ES-I3 (cell line): Measurements from ENCODE around the gene IGSF21.

Experiments
- H3K36me3 ChIP-seq: 2 replicates; pipeline ENCODE4 v1.6.1; 2013; ENCODE audit warnings: mild to moderate bottlenecking, low read length, control low read depth, moderate library complexity; ENCODE audit not compliant: insufficient read depth
- H3K4me1 ChIP-seq: 2 replicates; pipeline ENCODE4 v1.6.1; 2013; ENCODE audit warnings: mild to moderate bottlenecking, control low read depth, low read length; ENCODE audit not compliant: insufficient read depth
- H3K9ac ChIP-seq: 2 replicates; pipeline ENCODE4 v1.6.1; 2013; ENCODE audit warnings: low read depth, mild to moderate bottlenecking, low read length, moderate library complexity
- H3K9me3 ChIP-seq: 2 replicates; pipeline ENCODE4 v1.6.1; 2013; ENCODE audit warnings: mild to moderate bottlenecking, low read length, moderate library complexity; ENCODE audit not compliant: control insufficient read depth, insufficient read depth

IGSF21 gene

GRCh38 chr1:18119771-18120377, 12.3 kb downstream of the IGSF21 start:
- Histone ChIP-seq H3K36me3 (no peaks in the 10 kb centered on the region), H3K4me1 (no peaks in the 10 kb centered on the region), H3K9ac (no peak overlapping the region), H3K9me3 (no peaks in the 10 kb centered on the region)

- no peaks in the 10 kb centered on the region for H3K9me3 ChIP-seq
- no peak overlapping the region for H3K9ac ChIP-seq
Observed at GRCh38 chr1:18120638-18121037, 13.0 kb downstream of the IGSF21 start.

GRCh38 chr1:18121072-18121820, 13.6 kb downstream of the IGSF21 start:
- Histone ChIP-seq H3K9me3 (no peaks in the 10 kb centered on the region), H3K4me1 (no peaks in the 10 kb centered on the region), H3K36me3 (no peaks in the 10 kb centered on the region), H3K9ac (no peak overlapping the region)

More at GRCh38 chr1:18120638-18121037, 13.0 kb downstream of the IGSF21 start:
- H3K4me1 ChIP-seq: no peaks in the 10 kb centered on the region
- H3K36me3 ChIP-seq: no peaks in the 10 kb centered on the region

GRCh38 chr1:18123467-18123992, 15.9 kb downstream of the IGSF21 start:
- H3K9ac ChIP-seq: no peak overlapping the region
- H3K36me3 ChIP-seq: no peaks in the 10 kb centered on the region
- H3K4me1 ChIP-seq: no peaks in the 10 kb centered on the region

DNA sequence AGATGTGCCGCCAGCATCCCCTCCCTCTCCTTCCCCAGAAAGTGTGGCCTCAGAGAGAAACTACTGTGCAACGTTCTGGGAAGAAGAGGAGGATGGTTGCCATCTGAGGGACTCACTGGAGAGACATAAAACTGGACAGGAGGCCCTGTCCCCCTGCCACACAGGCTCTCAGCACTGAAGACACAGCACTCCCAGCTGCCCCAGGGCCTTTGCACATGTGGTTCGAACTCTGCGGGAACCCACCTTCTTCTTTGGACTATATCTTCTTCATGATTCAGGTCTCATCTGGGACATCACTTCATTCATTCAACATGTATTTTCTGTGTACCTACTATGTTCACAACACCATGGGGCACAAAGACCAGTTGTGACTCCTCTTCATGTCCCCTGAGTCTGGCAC, 17.4 kb downstream of the IGSF21 start:
- Histone ChIP-seq H3K9me3 (no peaks in the 10 kb centered on the region), H3K9ac (no peak overlapping the region), H3K4me1 (no peaks in the 10 kb centered on the region), H3K36me3 (no peaks in the 10 kb centered on the region)

More at GRCh38 chr1:18123467-18123992, 15.9 kb downstream of the IGSF21 start:
- H3K9me3 ChIP-seq: no peaks in the 10 kb centered on the region

DNA sequence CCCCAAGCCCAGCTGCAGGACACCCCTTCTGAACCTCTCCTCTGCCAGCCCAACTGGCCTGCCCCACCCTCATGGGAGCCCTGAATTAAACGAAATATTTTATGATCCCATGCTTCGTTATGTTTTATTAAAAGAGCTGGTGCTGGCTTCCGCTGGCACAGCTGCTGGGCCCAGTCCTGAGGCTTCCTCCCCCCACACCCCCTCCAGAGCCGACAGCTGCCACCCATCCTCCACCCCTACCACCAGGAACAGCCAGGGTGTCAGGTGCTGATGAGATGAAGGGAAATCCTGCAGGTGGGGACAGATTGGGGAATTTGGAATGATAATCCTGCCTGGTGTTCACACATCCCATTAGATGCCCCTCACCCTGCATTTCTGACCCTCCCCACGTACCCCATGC, 19.0 kb downstream of the IGSF21 start:
- Histone ChIP-seq H3K9me3 (no peaks in the 10 kb centered on the region), H3K4me1 (no peaks in the 10 kb centered on the region), H3K9ac (no peak overlapping the region), H3K36me3 (no peaks in the 10 kb centered on the region)

DNA sequence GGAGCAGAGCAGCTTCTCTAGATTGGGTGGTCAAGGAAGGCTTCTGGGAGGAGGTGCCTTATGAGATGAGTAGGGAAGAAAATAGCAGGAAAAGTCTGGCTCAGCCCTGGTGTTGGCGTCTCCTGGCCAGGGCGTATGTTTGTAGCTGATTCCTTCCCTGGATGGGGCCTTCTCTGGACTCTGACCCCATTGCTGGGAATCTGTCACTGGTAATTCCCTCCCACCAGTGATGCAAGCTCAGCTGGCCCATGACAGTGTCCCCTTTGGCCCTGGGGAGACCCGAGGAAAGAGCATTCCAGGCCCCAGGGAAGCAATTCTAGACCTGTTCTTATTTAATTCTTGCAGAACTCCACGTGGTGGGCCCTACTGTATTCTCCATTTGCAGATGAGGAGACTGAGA, 20.7 kb downstream of the IGSF21 start:
- Histone ChIP-seq H3K4me1 (peaks cover 3% of the 10 kb centered on the region), H3K9me3 (no peaks in the 10 kb centered on the region), H3K36me3 (no peaks in the 10 kb centered on the region), H3K9ac (no peak overlapping the region)

DNA sequence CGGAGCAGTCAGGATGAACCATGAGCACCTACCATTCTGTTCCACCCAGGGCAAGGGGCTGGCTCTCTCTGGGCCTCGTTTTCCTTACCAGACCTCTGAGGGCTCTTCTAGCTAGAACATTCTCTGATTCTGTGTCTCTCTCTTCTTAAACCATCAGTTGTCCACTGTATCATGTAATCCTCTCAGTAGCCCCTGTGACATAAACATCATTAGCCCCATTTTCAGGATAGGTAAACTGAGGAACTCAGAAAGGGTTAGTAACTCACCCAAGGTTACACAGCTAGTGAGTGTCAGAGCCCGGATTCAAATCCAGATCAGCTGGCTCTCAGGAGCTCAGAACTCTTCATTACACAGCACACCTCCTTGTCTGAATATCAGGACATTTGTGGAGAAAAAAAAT, 22.8 kb downstream of the IGSF21 start:
- H3K36me3 ChIP-seq: no peaks in the 10 kb centered on the region
- H3K9me3 ChIP-seq: no peaks in the 10 kb centered on the region
- no peak overlapping the region for H3K9ac ChIP-seq
- peaks cover 3% of the 10 kb centered on the region for H3K4me1 ChIP-seq

DNA sequence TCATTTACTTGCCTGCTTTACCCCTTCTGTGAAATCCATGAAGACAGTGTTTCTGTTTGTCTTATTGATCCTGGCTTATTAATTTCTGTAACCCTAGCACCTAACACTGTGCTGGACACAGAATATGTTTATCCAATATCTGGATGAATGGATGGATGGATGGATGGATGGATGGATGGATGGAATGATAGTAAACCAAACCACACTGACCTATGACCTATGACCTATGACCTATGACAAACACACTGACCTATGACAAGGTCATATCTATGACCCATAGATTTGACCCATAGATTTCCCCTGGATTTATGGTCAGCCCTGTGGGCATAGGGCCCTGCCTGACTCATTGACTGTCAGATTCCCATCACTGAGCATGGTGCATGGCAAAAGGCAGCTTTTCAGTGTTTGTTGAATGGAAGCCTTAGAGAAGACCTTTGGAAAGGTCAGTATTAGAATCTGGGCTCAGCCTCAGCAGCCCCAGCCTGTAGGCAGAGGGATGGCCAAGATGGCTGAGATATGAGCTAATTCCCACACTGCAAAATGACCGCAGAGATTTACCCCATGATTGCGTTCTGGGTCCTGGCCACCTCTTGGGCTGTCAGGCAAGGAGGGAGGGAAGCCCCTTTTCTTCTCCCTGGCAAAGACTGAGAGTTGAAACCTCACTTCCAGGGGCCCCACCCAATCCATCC, 24.6 kb downstream of the IGSF21 start:
- H3K9me3 ChIP-seq: no peaks in the 10 kb centered on the region
- H3K4me1 ChIP-seq: peaks cover 3% of the 10 kb centered on the region
- no peak overlapping the region for H3K9ac ChIP-seq
- no peaks in the 10 kb centered on the region for H3K36me3 ChIP-seq

- no peaks in the 10 kb centered on the region for H3K9me3 ChIP-seq
- H3K4me1 ChIP-seq: peaks cover 3% of the 10 kb centered on the region
- H3K36me3 ChIP-seq: no peaks in the 10 kb centered on the region
- H3K9ac ChIP-seq: no peak overlapping the region
Observed at GRCh38 chr1:18132711-18133541, 25.3 kb downstream of the IGSF21 start.

DNA sequence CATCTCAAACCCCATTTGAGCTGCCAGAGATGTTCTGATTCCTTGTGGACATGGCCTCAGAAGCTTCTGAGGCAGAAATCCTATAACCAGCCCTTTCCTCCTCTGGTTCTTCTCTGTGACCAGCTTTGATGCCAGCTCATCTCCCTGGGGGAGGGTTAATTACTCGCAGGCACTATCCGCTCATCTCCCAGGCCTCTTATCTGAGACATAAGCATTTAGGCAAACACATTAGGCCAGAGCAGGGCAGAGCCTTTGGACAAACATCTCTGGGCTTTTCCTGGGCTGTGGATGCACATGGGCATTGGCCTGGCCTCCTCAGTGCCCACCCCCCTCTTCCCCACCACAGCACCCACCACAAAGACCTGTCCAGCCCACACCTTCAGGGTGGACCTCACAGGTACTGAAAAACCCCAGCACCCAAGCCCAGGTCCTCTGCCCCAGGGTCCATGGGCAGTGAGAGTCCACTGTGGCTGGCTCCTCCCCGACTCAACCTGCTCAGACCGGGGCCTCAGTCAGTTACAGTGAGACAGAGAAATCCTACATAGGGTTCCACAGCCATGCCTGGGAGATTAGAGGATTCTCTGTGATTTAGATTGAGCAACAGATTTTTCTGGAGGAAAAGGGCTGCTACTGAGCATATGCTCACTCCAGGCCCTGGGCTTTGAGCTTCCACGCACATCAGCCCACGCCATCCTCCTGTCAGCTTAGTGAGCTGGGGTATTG, 26.9 kb downstream of the IGSF21 start:
- H3K36me3 ChIP-seq: no peaks in the 10 kb centered on the region
- peaks cover 3% of the 10 kb centered on the region for H3K4me1 ChIP-seq
- no peak overlapping the region; the same call in 1 of the 2 replicates for H3K9ac ChIP-seq
- H3K9me3 ChIP-seq: no peaks in the 10 kb centered on the region

DNA sequence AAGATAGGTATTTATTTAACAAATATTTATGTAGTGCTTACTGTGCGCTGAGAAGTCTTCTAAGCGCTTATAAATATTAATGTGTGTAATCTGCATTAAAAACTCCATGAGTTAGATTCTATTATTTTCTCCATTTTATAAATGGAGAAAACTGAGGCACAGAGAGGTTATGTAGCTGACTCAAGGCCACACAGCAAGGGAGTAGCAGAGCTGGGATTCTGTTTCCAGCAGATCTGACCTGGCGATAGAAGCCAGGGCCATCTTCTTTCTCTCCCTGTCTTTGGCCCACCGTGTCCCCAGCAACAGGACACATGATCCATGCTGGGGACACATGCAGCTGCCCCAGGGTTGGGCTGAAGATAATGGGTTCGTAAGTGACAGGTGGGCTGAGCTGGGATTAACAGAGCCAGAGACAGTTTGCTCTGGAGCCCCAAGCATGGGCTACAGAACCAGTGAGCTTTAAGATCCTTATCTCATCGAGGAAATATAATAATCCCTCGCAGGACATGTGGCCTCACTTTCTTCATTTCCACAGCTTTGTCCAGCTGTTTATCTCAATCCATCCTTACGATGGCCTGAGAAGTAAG, 30.3 kb downstream of the IGSF21 start:
- Histone ChIP-seq H3K9me3 (no peaks in the 10 kb centered on the region), H3K4me1 (peaks cover 15% of the 10 kb centered on the region), H3K36me3 (no peaks in the 10 kb centered on the region), H3K9ac (no peak overlapping the region)

GRCh38 chr1:18139198-18139981, 31.8 kb downstream of the IGSF21 start:
- Histone ChIP-seq H3K4me1 (peaks cover 12% of the 10 kb centered on the region), H3K9ac (no peak overlapping the region), H3K9me3 (no peaks in the 10 kb centered on the region), H3K36me3 (no peaks in the 10 kb centered on the region)
